ENCODE results near the gene SPATS2. TPM values are rescaled to one million over a fixed set of nuclear protein-coding genes. Genes with fewer than 3 reads are reported as not detected.
A peak's percentile ranks its signal among the peaks of the same experiment; 100 is the strongest.

SPATS2 gene
- total and polyA plus RNA-seq, 2 donors (not counting 1 experiment from before 2014, with no cell fraction given) = 11.3 to 21.5 TPM

DNA sequence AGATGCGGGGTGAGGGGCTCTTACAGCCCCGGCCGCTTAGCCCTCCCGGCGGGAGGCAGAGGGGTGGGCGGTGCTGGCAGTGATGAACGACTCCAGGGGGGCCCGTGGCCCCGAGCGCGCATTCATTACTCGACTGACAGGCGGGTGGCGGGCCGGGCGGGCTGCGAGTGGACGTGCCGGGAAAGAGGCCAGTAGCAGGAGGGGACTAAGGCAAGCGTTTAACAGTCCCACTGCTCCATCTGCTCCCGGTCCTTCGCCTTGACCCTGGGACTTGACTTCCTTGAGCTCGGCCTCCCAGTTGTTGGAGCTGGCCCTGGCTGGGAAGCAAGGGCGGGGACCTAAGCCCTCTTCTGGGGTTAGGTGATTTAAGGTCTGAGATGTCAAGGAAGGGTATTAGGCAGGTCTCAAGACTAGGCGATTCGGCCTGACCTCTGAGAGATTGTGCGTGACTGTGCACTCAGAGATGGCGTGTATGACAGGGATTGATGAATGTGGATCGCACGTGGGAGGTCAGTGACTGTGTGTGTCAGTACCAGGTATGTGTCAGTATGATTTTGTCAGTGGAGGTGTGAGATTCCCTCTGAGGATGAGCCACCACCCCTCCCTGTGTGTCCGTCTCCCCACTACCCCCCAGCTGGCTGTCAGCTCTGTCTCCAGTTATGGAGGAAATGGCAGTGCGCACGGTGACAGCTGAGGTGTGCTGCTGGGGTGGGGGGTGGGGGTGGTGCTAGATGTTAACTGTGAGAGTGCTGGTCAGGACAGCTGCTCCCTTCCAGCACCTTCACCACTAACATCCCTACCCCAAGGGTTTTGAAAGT, 24.1 kb upstream of the SPATS2 start:
- H3K27ac Mint-ChIP-seq = peak overlapping the region; percentile 56
- intact Hi-C loops (cut with micrococcal nuclease) = loop anchor here (1.0 to 10.0 kb wide), 3 partner anchors 55 to 502 kb away; partner anchors contain the start of genes BCDIN3D and DHH
- ATAC-seq (ENCODE audit: low read depth) (no peak), DNase-seq (peak; percentile 52)
- peaks cover 0 to 31% (median 0%) of the 10 kb centered on the region in 3 donors for H3K9me3 ChIP-seq (ENCODE audit: control extremely low read depth in 1 of 3, control insufficient read depth in 2 of 3, insufficient read depth in 1 of 3, low read length in 2 of 3)
- H3K36me3 ChIP-seq (replicated peaks in 1 of 2; ENCODE audit: control extremely low read depth in 1 of 2, control insufficient read depth in 1 of 2, extremely low read depth in 1 of 2, insufficient read depth in 2 of 2, low read length in 1 of 2) = no peaks in the 10 kb centered on the region
- peak overlapping the region in 4 of 5 experiments; percentile 29 to 51 (median 44) for H3K4me3 ChIP-seq (ENCODE audit: control extremely low read depth in 1 of 5, extremely low read depth in 1 of 5, insufficient read depth in 1 of 5, low read depth in 2 of 5, low read length in 4 of 5)
- peak overlapping the region; percentile 89 for H3K4me2 ChIP-seq (replicated peaks; ENCODE audit: low read depth, low read length, poor library complexity, severe bottlenecking)
- CTCF ChIA-PET = interaction anchor here (0.6 to 4.0 kb wide), 20 partner anchors 7 to 258 kb away, joined by 3 to 74 read pairs (median 6); partner anchors contain the start of genes SPATS2 and TROAP
- POLR2A ChIA-PET = interaction anchor here (0.6 to 0.7 kb wide), 2 partner anchors 11 to 236 kb away, joined by 3 to 6 read pairs; no protein-coding TSS in a partner anchor
- H3K4me1 Mint-ChIP-seq = peaks cover 57% of the 10 kb centered on the region
- peak overlapping the region; percentile 42 for H3K9ac ChIP-seq (ENCODE audit: low read length)
- H3K27me3 ChIP-seq (replicated peaks in 1 of 4; ENCODE audit: control extremely low read depth in 1 of 4, control insufficient read depth in 3 of 4, insufficient read depth in 4 of 4, low read length in 3 of 4) = peaks cover 0 to 89% (median 47%) of the 10 kb centered on the region in 4 experiments
- H3K4me1 ChIP-seq (ENCODE audit: control insufficient read depth in 2 of 2, insufficient read depth in 2 of 2, low read length in 2 of 2) = peaks cover 60 to 65% of the 10 kb centered on the region in 2 donors
- H3K4me3 Mint-ChIP-seq = peak overlapping the region; percentile 86
- no peaks in the 10 kb centered on the region for H3K9me3 Mint-ChIP-seq (ENCODE audit: insufficient read depth)
- H3K27me3 Mint-ChIP-seq = peaks cover 48% of the 10 kb centered on the region
- peaks cover 24% of the 10 kb centered on the region for H4K20me1 ChIP-seq (ENCODE audit: control insufficient read depth, insufficient read depth, low read length, poor library complexity, severe bottlenecking)
- no peaks in the 10 kb centered on the region for H3K79me2 ChIP-seq (ENCODE audit: control insufficient read depth, insufficient read depth, low read length)
- H3K27ac ChIP-seq (ENCODE audit: low read length in 2 of 2) = no peak overlapping the region
- WGBS (ENCODE audit: insufficient coverage) = 2% methylated on average over 30 of the region's 33 CpGs
- peak; percentile 20 for TF ChIP-seq EZH2 (IDR thresholded peaks at IDR 0.05; ENCODE audit: borderline replicate concordance, insufficient read depth, low read depth, low read length, poor library complexity, severe bottlenecking)
- TF ChIP-seq, protein P1, sequence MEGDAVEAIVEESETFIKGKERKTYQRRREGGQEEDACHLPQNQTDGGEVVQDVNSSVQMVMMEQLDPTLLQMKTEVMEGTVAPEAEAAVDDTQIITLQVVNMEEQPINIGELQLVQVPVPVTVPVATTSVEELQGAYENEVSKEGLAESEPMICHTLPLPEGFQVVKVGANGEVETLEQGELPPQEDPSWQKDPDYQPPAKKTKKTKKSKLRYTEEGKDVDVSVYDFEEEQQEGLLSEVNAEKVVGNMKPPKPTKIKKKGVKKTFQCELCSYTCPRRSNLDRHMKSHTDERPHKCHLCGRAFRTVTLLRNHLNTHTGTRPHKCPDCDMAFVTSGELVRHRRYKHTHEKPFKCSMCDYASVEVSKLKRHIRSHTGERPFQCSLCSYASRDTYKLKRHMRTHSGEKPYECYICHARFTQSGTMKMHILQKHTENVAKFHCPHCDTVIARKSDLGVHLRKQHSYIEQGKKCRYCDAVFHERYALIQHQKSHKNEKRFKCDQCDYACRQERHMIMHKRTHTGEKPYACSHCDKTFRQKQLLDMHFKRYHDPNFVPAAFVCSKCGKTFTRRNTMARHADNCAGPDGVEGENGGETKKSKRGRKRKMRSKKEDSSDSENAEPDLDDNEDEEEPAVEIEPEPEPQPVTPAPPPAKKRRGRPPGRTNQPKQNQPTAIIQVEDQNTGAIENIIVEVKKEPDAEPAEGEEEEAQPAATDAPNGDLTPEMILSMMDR (IDR thresholded peaks at IDR 0.05) = no peak
- peak overlapping the region; percentile 58 for H2AFZ ChIP-seq (ENCODE audit: insufficient read depth, low read depth, low read length, poor library complexity, severe bottlenecking)
